HG03520 (cell line): ENCODE results near the gene JAK1.
"Not testable (repeated sequence)": the region's sequence is repeated elsewhere in the genome, so short reads cannot be mapped to it uniquely, and the experiment has no call there.

Experiments used
- ATAC-seq: cut with Tn5 transposase; IDR thresholded peaks from one replicate; pipeline ENCODE4 v1.9.1; 2021; ENCODE audit warnings: mild to moderate bottlenecking, moderate library complexity; ENCODE audit not compliant: unreplicated experiment

JAK1 gene

GRCh38 chr1:64844175-64844574 lies 122.2 kb downstream of the JAK1 start:
- ATAC-seq = no peak

- ATAC-seq = no peak
Measured at GRCh38 chr1:64843675-64844074, 122.7 kb downstream of the JAK1 start.

GRCh38 chr1:64842224-64842623 lies 124.1 kb downstream of the JAK1 start:
- no peak for ATAC-seq

- ATAC-seq = no peak
Measured at GRCh38 chr1:64841330-64842065, 124.9 kb downstream of the JAK1 start.

GRCh38 chr1:64839732-64840405 lies 126.5 kb downstream of the JAK1 start:
- ATAC-seq = no peak

GRCh38 chr1:64839261-64839660 lies 127.1 kb downstream of the JAK1 start:
- no peak for ATAC-seq

- no peak for ATAC-seq
Measured at GRCh38 chr1:64838486-64838885, 127.9 kb downstream of the JAK1 start.

GRCh38 chr1:64836802-64837201 lies 129.5 kb downstream of the JAK1 start:
- no peak for ATAC-seq

- ATAC-seq = no peak
Measured at GRCh38 chr1:64834734-64835133, 131.6 kb downstream of the JAK1 start.

GRCh38 chr1:64830030-64830651 lies 136.2 kb downstream of the JAK1 start:
- ATAC-seq = no peak

GRCh38 chr1:64829411-64830029 lies 136.8 kb downstream of the JAK1 start:
- no peak for ATAC-seq

GRCh38 chr1:64828829-64829228 lies 137.5 kb downstream of the JAK1 start:
- ATAC-seq = no peak

GRCh38 chr1:64826991-64827390 lies 139.4 kb downstream of the JAK1 start:
- peak; percentile 68 for ATAC-seq

GRCh38 chr1:64823691-64824476 lies 142.5 kb downstream of the JAK1 start:
- ATAC-seq = peak; percentile 72

GRCh38 chr1:64822621-64823020 lies 143.7 kb downstream of the JAK1 start:
- no peak for ATAC-seq

- not testable (repeated sequence) for ATAC-seq
Measured at GRCh38 chr1:64820572-64820971, 145.8 kb downstream of the JAK1 start.

GRCh38 chr1:64817364-64817763 lies 149.0 kb downstream of the JAK1 start:
- ATAC-seq = not testable (repeated sequence)

GRCh38 chr1:64814427-64814826 lies 151.9 kb downstream of the JAK1 start:
- no peak for ATAC-seq

- no peak for ATAC-seq
Measured at GRCh38 chr1:64811131-64811530, 155.2 kb downstream of the JAK1 start.

- ATAC-seq = no peak
Measured at GRCh38 chr1:64810001-64810400, 156.3 kb downstream of the JAK1 start.

GRCh38 chr1:64809309-64809708 lies 157.0 kb downstream of the JAK1 start:
- no peak for ATAC-seq
